Thymus (tissue), 11 donors: ENCODE results near the gene LRRC8D. TPM values are rescaled to one million over a fixed set of nuclear protein-coding genes. Genes with fewer than 3 reads are reported as not detected.
"Not testable (repeated sequence)": the region's sequence is repeated elsewhere in the genome, so short reads cannot be mapped to it uniquely, and the experiment has no call there.

Experiments
- DNase-seq, 9 donors: peaks; one replicate each; pipeline ENCODE4 v3.0.0-alpha.2; 2013; ENCODE audit warnings: low spot score in 9 of 9, low read depth in 6 of 9, missing footprints in 1 of 9
- H3K27ac ChIP-seq, 2 donors: one replicate each; pipeline ENCODE4 v1.5.1; 2013; ENCODE audit warnings: control low read depth in 1 of 2, low read depth in 1 of 2, low read length in 1 of 2, mild to moderate bottlenecking in 1 of 2, moderate library complexity in 1 of 2
- H3K27me3 ChIP-seq, 2 donors: one replicate each; pipeline ENCODE4 v1.5.1; 2013; ENCODE audit warnings: low read length in 1 of 2; ENCODE audit not compliant: control insufficient read depth in 2 of 2, insufficient read depth in 1 of 2
- H3K36me3 ChIP-seq, 2 donors: one replicate each; pipeline ENCODE4 v1.5.1; 2013; ENCODE audit warnings: low read length in 1 of 2, mild to moderate bottlenecking in 1 of 2, moderate library complexity in 1 of 2; ENCODE audit not compliant: control insufficient read depth in 2 of 2, insufficient read depth in 2 of 2
- H3K4me1 ChIP-seq, 2 donors: one replicate each; pipeline ENCODE4 v1.5.1; 2013; ENCODE audit warnings: low read length in 2 of 2; ENCODE audit not compliant: control insufficient read depth in 2 of 2, insufficient read depth in 2 of 2
- H3K4me3 ChIP-seq, 2 donors: one replicate each; pipeline ENCODE4 v1.5.1; 2013; ENCODE audit warnings: low read length in 2 of 2, control low read depth in 1 of 2, mild to moderate bottlenecking in 1 of 2
- H3K9me3 ChIP-seq, 2 donors: one replicate each; pipeline ENCODE4 v1.5.1; 2013; ENCODE audit warnings: low read length in 1 of 2, mild to moderate bottlenecking in 1 of 2; ENCODE audit not compliant: control insufficient read depth in 2 of 2, insufficient read depth in 1 of 2
- WGBS: extraction: QIAGEN DNeasy Blood & Tissue Kit; methylation state at CpG from one replicate; pipeline ENCODE4 v1.1.7; 2013; 5-methylcytosine and 5-hydroxymethylcytosine counted together
- polyA plus RNA-seq: library from polyadenylated mRNA; stranded (reverse); fragments of 200-250 nt; gene quantifications from one replicate; pipeline ENCODE4 v1.2.3, GENCODE V29; 2013
- total RNA-seq: library from RNA; stranded (reverse); fragments of 120-200 nt; gene quantifications from one replicate; pipeline ENCODE4 v1.2.4, GENCODE V29; 2013
- donor health status: healthy.

Gene LRRC8D
- total and polyA plus RNA-seq, 2 donors: 23.6 to 23.8 TPM

DNA sequence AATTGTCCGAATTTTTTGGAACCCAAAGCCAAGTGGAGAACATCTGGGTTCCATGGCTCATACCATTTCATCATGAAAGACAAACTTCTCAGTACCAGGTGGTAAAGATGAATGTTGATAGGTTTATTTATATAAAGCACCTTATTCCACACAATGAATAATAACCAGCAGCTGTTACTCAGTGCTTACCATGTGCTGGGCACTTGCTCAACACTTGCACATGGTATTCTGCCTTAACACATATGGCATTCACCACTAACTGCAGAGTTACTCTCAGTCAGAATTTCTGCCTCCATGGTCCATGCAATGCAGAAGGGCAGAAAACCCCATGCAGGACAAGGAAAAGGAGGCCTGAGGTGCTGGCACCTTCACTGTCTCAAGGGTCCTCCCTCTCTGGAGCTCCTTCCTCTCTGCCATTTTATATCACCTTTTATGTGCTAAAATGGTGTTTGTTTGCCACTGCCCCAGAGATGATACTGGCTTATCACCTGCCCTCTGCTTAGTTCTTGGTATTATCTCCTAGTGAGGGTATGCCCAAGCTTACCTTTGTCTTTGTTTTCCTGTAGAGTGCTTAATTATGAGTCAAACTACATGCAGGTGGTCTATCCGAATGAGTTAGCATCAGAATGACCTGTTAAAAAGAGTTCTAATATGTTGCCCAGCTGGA is 97.4 kb downstream of the LRRC8D start:
- DNase-seq: no peak

DNA sequence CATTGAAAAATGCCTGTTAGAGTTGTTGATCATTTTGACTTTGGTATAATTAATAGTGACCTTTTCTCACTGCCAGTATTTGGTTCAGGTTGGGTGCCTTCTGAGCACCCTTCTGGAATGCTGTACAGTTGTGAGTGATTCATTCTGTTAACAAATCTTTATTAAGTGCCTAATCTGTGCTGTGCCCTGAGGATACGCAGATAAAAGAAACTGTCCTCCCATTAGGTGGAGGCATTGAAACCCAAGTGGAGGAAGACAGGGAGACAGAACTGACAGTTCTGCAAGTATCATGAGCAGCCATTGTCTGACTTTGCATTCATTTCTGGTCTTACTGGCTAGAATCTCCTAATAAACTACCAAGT is 97.9 kb downstream of the LRRC8D start:
- H3K36me3 ChIP-seq: peaks cover 0 to 3% of the 10 kb centered on the region in 2 donors
- WGBS: 98% methylated on average over 1 of the region's 1 CpG
- no peak overlapping the region for H3K4me3 ChIP-seq
- H3K27me3 ChIP-seq: no peaks in the 10 kb centered on the region
- H3K27ac ChIP-seq: no peak overlapping the region
- no peaks in the 10 kb centered on the region for H3K9me3 ChIP-seq
- DNase-seq: no peak
- no peaks in the 10 kb centered on the region for H3K4me1 ChIP-seq

More for the DNA sequence above, 97.4 kb downstream of the LRRC8D start:
- WGBS: 98% methylated on average over 2 of the region's 2 CpGs
- Histone ChIP-seq H3K4me1 (no peaks in the 10 kb centered on the region), H3K27me3 (no peaks in the 10 kb centered on the region), H3K36me3 (no peaks in the 10 kb centered on the region), H3K27ac (no peak overlapping the region), H3K9me3 (no peaks in the 10 kb centered on the region), H3K4me3 (no peak overlapping the region)

DNA sequence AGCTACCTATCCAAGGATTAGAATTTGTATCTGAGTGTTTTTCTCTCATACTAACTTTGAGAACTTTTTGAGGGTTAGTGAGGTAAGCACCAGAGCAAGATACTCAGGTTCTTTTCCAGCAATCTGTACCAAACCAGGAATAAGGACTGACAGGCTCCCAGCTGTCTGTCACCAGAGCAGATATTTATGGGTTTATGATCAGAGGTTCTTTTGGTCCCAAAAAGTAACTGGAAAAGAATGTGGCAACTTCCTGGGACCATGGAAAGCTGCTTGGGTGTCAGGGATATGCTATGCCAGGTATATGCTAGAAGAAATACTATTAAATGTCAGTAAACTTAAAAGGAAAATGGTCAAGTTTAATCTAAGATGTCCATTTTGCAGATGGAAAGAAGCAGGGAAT is 98.3 kb downstream of the LRRC8D start:
- H3K4me1 ChIP-seq: no peaks in the 10 kb centered on the region
- no peaks in the 10 kb centered on the region for H3K9me3 ChIP-seq
- H3K4me3 ChIP-seq: no peak overlapping the region
- no peaks in the 10 kb centered on the region for H3K27me3 ChIP-seq
- no peak for DNase-seq
- H3K36me3 ChIP-seq: peaks cover 0 to 4% of the 10 kb centered on the region in 2 donors
- H3K27ac ChIP-seq: no peak overlapping the region

DNA sequence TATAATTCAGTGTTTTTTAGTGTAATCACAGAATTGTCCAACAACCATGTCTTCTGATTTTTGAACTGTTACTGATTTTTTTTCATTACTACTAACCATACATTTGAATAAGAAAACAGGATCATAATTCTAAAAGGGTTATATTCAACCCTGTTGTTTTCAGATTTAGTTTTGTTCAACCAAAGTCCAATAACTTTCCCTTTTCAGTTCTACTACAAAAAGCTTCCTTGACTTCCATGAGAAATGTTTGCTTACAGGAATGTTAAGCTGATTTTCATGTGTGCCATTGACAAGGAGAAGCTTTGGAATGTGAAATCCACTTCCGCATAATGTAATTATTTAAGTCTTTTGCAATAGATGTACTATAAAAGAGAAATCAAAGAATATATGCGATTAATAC is 102.1 kb downstream of the LRRC8D start:
- Histone ChIP-seq H3K4me3 (no peak overlapping the region), H3K36me3 (peaks cover 0 to 7% of the 10 kb centered on the region in 2 donors), H3K27ac (no peak overlapping the region), H3K27me3 (no peaks in the 10 kb centered on the region), H3K9me3 (no peaks in the 10 kb centered on the region), H3K4me1 (no peaks in the 10 kb centered on the region)
- DNase-seq: no peak
- WGBS: 97% methylated on average over 2 of the region's 2 CpGs

DNA sequence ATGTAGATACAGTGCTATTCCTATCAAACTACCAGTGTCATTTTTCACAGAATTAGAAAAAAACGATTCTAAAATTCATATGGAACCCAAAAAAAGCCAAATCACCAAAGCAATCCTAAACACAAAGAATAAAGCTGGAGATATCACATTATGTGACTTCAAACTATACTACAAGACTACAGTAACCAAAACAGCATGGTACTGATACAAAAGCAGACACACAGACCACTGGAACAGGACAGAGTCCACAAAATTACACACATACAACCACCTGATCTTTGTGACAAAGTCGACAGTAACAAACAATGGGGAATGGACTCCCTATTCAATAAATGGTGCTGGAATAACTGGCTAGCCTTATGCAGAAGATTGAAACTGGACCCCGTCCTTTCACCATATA is 102.7 kb downstream of the LRRC8D start:
- over 99% methylated on average over 3 of the region's 3 CpGs for WGBS
- Histone ChIP-seq H3K36me3 (peaks cover 0 to 7% of the 10 kb centered on the region in 2 donors), H3K27me3 (no peaks in the 10 kb centered on the region), H3K27ac (no peak overlapping the region), H3K9me3 (no peaks in the 10 kb centered on the region), H3K4me1 (no peaks in the 10 kb centered on the region), H3K4me3 (no peak overlapping the region)
- no peak for DNase-seq

DNA sequence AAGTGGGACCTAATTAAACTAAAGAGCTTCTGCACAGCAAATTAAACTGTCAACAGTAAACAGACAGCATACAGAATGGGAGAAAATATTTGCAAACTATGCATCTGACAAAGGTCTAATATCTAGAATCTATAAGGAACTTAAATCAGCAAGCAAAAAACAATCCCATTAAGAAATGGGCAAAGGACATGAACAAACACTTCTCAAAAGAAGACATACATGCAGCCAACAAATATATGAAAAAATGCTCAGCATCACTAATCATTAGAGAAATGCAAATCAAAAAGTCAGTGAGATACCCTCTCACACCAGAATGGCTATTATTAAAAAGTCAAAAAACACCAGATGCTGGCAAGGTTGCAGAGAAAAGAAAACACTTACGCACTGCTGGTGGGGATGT is 103.2 kb downstream of the LRRC8D start:
- H3K36me3 ChIP-seq, H3K9me3 ChIP-seq, H3K27me3 ChIP-seq, H3K4me3 ChIP-seq, H3K4me1 ChIP-seq, DNase-seq, H3K27ac ChIP-seq: not testable (repeated sequence)
- WGBS: 98% methylated on average over 1 of the region's 1 CpG

DNA sequence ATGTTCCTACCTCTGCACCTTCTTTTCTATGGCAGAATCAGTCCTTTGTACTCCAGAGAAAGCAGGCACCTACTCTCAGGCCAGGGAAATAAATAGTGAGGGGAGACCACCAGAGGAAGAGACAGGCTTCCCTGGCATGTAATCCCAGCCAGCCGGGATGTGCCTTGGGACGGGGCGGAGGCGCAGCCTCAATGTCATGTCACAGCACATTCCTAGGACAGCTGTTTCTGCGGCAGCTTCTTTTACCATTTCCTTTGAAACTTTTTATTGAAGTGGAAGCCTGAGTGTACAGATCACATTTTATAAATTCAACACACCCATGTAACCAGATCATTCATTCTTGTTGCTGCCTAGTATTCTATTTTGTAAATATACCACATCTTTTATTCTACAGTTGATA is 106.2 kb downstream of the LRRC8D start:
- Histone ChIP-seq H3K9me3 (no peaks in the 10 kb centered on the region), H3K36me3 (peaks cover 0 to 9% of the 10 kb centered on the region in 2 donors), H3K27me3 (no peaks in the 10 kb centered on the region), H3K27ac (no peak overlapping the region), H3K4me1 (peaks cover 0 to 3% of the 10 kb centered on the region in 2 donors), H3K4me3 (no peak overlapping the region)
- no peak for DNase-seq
- 97% methylated on average over 5 of the region's 5 CpGs for WGBS

DNA sequence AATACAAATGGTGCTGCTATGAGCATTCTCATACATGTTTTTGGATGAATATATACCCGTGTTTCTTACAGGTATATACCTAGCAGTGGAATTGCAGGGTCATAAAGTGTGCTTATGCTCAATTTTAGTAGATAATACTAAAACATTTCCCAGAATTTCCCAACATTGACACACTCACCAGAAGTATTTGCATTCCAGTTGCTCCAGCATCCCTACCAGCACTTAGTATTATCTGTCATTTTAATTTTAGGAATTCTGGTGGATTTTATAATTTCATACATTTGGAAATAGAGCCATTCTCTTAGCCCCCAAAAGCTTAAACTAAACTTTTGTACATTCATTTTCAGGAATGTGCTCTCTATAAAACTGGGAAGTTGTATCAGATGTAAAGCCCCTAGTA is 106.6 kb downstream of the LRRC8D start:
- H3K4me1 ChIP-seq: peaks cover 0 to 3% of the 10 kb centered on the region in 2 donors
- H3K9me3 ChIP-seq: no peaks in the 10 kb centered on the region
- no peak overlapping the region for H3K27ac ChIP-seq
- no peaks in the 10 kb centered on the region for H3K27me3 ChIP-seq
- no peak for DNase-seq
- 96% methylated on average over 1 of the region's 1 CpG for WGBS
- H3K36me3 ChIP-seq: peaks cover 0 to 9% of the 10 kb centered on the region in 2 donors
- H3K4me3 ChIP-seq: no peak overlapping the region

DNA sequence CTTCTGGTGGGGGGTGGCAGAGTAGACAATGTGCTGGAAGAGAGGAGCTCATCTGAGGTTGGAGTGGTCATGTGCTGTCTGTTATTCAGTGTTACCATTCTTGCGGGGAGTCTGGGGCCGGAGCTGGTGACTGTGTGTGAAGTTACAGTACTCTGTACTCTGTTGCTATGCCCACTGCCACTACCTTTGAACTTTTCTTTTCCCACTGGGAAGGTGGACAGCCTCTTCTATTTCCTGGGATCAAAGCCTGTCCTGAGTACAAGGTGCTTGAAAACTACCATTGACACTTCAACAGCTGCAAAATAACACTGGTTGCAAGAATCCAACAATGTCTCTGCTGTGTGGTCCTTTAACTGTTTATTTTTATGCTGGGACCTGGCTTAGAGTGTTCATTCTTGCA is 107.7 kb downstream of the LRRC8D start:
- H3K36me3 ChIP-seq: peaks cover 6 to 15% of the 10 kb centered on the region in 2 donors
- no peak overlapping the region for H3K4me3 ChIP-seq
- no peaks in the 10 kb centered on the region for H3K27me3 ChIP-seq
- H3K4me1 ChIP-seq: peaks cover 0 to 3% of the 10 kb centered on the region in 2 donors
- no peaks in the 10 kb centered on the region for H3K9me3 ChIP-seq
- no peak overlapping the region for H3K27ac ChIP-seq
- DNase-seq: no peak
- 95% methylated on average over 2 of the region's 2 CpGs for WGBS
